ENCODE data around the gene TIPARP.

DNA sequence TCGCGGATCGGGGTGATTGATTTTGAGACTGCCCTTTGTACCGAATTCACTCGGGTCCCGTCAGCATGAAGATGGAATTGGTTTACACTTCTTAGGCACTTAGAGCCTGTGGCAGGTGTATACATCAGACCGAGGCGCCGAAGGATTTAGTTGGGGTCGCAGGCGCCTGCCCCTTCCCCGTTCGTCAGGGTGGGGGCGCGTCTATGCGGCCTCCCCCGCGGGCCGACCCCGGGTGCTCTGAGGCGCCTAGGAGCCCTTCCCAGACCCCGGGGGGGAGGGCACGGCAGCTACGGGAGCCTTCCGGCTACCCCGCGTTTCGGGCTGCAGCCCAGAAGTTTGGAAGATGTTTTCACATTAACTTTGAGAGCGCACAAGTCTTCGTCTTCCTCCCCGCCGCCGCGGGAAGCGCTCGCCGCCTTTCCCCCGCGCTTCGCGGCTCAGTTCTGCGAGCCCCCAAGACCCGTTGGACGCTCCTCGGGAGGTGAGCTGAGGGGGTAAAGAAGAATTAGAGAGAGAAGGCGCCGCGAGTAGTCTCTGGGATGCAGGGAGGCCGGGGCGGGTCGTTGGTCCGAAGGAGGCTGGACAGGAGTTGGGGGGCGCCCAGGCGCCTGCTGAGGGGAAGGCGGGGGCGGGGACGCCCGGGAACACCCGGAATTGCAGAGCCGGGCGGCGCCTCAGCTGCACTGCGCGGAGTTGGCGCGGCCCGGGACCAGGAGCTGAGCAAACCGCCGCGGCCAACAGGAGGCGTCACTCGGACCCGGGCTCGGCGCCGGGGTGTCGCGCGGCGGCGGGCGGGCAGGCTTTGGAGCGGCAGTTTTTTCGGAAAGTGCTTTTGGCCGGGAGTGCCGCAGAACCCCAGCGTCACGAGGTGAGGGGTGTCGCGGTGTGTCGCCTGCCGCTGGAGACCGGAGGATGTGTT, 780 bp downstream of the TIPARP start:
- TF ChIP-seq, protein P1, sequence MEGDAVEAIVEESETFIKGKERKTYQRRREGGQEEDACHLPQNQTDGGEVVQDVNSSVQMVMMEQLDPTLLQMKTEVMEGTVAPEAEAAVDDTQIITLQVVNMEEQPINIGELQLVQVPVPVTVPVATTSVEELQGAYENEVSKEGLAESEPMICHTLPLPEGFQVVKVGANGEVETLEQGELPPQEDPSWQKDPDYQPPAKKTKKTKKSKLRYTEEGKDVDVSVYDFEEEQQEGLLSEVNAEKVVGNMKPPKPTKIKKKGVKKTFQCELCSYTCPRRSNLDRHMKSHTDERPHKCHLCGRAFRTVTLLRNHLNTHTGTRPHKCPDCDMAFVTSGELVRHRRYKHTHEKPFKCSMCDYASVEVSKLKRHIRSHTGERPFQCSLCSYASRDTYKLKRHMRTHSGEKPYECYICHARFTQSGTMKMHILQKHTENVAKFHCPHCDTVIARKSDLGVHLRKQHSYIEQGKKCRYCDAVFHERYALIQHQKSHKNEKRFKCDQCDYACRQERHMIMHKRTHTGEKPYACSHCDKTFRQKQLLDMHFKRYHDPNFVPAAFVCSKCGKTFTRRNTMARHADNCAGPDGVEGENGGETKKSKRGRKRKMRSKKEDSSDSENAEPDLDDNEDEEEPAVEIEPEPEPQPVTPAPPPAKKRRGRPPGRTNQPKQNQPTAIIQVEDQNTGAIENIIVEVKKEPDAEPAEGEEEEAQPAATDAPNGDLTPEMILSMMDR (IDR thresholded peaks at IDR 0.05), result peak in 3 of 4 donors; percentile 28 to 40 (median 39)
- TF ChIP-seq POLR2A (IDR thresholded peaks at IDR 0.05), result no peak

Data from right lobe of liver (tissue), 4 donors.